RWPE2 (cell line): ENCODE measurements around the gene ATP5PD.
A peak's percentile ranks its signal among the peaks of the same experiment; 100 is the strongest.

Experiments used
- ATAC-seq: fragments of 200-7000 bp; cut with Tn5 transposase; 3 replicates; pipeline ENCODE4 v1.9.1; 2021; ENCODE audit warnings: low read depth
- DNase-seq: peaks from one replicate; pipeline ENCODE4 v3.0.0-alpha.2; 2020; ENCODE audit warnings: low spot score
- H3K27ac ChIP-seq: fragments of 450-650 bp; 2 replicates; pipeline ENCODE4 v1.5.1; 2017; ENCODE audit warnings: mild to moderate bottlenecking; ENCODE audit not compliant: poor library complexity, severe bottlenecking
- H3K27me3 ChIP-seq: fragments of 250-450 bp; sonication (Bioruptor Pico); 2 replicates; pipeline ENCODE4 v1.5.1; 2021; ENCODE audit warnings: mild to moderate bottlenecking, moderate library complexity; ENCODE audit not compliant: insufficient read depth, poor library complexity, severe bottlenecking
- H3K36me3 ChIP-seq: fragments of 250-450 bp; sonication (Bioruptor Pico); 2 replicates; pipeline ENCODE4 v1.5.1; 2020; ENCODE audit warnings: low read depth, mild to moderate bottlenecking, moderate library complexity
- H3K4me1 ChIP-seq: fragments of 250-450 bp; sonication (Bioruptor Pico); 2 replicates; pipeline ENCODE4 v1.5.1; 2021; ENCODE audit warnings: mild to moderate bottlenecking, moderate library complexity; ENCODE audit not compliant: insufficient read depth, poor library complexity, severe bottlenecking
- H3K4me3 ChIP-seq: fragments of 250-450 bp; sonication (Bioruptor Pico); 2 replicates; pipeline ENCODE4 v1.5.1; 2021; ENCODE audit warnings: mild to moderate bottlenecking, moderate library complexity; ENCODE audit not compliant: severe bottlenecking
- H3K9me3 ChIP-seq: fragments of 250-450 bp; sonication (Bioruptor Pico); 2 replicates; pipeline ENCODE4 v1.5.1; 2021; ENCODE audit warnings: mild to moderate bottlenecking, moderate library complexity; ENCODE audit not compliant: severe bottlenecking
- TF ChIP-seq, protein P1 (sequence below): fragments of 450-650 bp; IDR thresholded peaks from one replicate; pipeline ENCODE4 v1.5.1; 2017; ENCODE audit warnings: mild to moderate bottlenecking, moderate library complexity; ENCODE audit not compliant: poor library complexity, severe bottlenecking

Gene ATP5PD

DNA sequence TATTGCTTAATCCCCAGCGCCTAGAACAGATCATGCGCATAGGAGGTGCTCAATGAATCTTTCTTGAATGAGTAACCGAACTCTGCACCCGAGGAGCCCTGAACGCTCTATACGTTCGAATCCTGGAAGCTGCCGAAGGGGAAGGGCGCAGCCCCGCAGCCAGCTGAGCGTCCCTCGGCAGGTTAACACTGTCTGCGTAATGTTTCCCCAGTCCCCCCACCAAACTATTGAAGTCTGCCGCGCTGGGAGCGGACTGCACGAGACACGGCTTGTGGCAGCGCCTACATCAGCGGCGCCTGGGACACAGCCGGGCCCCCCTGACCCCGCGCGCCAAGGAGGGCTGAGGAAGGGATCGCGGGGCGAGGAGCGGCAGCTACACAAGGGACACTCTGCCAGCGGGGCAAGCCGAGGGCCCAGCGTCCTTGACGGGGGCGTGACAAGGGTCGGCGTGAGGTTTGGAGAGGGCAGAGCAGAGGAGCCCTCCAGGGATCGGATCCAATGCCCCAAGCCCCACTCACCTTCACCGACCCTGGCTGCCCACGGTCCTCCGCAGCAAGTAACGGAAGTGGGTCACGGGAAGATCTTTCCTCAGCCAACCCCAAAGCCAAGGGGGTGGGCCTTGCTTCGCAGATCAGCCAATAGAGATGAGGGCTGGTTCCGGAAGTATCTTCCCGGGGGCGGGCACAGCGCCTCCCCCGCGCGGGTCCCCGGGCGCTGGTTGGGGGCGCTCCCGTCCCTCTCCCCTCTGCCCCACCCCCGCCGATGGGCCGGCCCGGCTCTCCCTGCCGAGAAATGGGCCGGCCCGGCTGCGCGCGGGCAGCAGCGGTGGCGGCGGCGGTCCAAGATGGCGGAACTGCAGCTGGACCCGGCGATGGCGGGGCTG, at the start of gene ATP5PD, which contains the start of gene KCTD2:
TSS of gene ATP5PD (minus strand) at position 563 of the 883 bp plus-strand sequence. CDS start 4,319 bp downstream, outside the sequence.
TSS of gene KCTD2 (plus strand) at position 819 of the 883 bp plus-strand sequence. CDS start at position 845, 26 bp downstream.
- H3K9me3 ChIP-seq = no peaks in the 10 kb centered on the region
- no peaks in the 10 kb centered on the region for H3K27me3 ChIP-seq
- H3K4me3 ChIP-seq = peak within 1 kb of the TSS; percentile 93
- peaks cover 13% of the 10 kb centered on the region for H3K4me1 ChIP-seq
- TF ChIP-seq, protein P1, sequence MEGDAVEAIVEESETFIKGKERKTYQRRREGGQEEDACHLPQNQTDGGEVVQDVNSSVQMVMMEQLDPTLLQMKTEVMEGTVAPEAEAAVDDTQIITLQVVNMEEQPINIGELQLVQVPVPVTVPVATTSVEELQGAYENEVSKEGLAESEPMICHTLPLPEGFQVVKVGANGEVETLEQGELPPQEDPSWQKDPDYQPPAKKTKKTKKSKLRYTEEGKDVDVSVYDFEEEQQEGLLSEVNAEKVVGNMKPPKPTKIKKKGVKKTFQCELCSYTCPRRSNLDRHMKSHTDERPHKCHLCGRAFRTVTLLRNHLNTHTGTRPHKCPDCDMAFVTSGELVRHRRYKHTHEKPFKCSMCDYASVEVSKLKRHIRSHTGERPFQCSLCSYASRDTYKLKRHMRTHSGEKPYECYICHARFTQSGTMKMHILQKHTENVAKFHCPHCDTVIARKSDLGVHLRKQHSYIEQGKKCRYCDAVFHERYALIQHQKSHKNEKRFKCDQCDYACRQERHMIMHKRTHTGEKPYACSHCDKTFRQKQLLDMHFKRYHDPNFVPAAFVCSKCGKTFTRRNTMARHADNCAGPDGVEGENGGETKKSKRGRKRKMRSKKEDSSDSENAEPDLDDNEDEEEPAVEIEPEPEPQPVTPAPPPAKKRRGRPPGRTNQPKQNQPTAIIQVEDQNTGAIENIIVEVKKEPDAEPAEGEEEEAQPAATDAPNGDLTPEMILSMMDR = no peak
- peaks cover 37% of the 10 kb centered on the region for H3K36me3 ChIP-seq
- DNase-seq (peak; percentile 96), ATAC-seq (peak; percentile 95)
- H3K27ac ChIP-seq = peak within 1 kb of the TSS; percentile 72

DNA sequence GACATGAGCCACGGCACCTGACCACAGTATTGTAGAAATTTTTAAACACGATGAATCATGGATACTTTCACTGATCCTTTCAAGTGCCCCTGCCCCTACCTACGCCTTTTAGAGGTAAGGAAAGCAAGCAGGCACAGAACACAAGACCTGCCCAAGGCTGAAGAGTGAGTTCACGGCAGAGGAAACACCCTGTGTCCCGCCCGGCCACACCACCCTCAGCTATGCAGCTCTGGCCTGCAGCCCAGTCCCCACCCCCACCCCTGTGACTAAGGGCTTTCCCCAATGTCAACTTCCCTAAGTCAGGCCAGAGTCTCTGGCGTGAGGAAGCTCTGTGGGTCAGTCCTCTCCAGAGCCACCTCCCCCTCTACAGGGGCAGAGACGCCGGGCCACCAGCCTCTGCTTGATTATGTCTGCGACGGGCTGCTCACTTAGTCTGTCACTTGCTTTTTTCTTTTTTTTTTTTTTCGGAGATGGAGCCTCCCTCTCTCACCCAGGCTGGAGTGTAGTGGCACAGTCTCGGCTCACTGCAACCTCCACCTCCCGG, 49.4 kb upstream of the ATP5PD start:
- Histone ChIP-seq H3K27ac (peak overlapping the region; percentile 81), H3K9me3 (no peaks in the 10 kb centered on the region), H3K4me3 (no peak overlapping the region), H3K27me3 (no peaks in the 10 kb centered on the region), H3K36me3 (peaks cover 17% of the 10 kb centered on the region), H3K4me1 (peaks cover 25% of the 10 kb centered on the region)
- DNase-seq = peak; percentile 96
- ATAC-seq = peak; percentile 97
- TF ChIP-seq, protein P1 = no peak

DNA sequence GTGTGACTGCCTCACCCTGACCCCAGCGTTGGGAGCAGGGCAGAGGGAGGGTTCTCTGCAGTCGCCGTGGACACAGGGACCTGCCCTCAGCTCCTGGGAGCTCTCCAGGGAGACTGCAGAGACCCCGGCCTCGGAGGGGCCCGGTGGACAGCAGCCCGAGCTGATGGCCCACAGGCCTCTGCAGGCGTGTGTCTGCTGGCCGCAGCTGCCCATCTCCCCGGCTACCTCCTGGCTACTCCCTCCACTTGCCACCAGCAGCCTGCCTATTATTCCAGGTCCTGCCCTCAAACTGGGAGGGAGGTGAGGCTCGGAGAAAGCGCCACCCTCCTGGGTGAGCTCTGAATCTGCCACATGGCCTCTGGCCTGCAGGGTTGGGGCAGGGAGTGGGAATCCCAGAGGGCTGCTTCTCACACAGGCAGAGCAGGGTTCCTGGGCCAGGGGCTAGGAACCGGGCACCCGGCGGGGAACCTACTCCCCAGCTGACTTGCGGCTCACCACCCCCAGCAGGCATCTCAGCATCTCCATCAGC, 48.2 kb upstream of the ATP5PD start:
- H3K9me3 ChIP-seq = no peaks in the 10 kb centered on the region
- H3K4me1 ChIP-seq = peaks cover 31% of the 10 kb centered on the region
- H3K27me3 ChIP-seq = no peaks in the 10 kb centered on the region
- DNase-seq = no peak
- ATAC-seq = no peak
- TF ChIP-seq, protein P1 = no peak
- no peak overlapping the region for H3K4me3 ChIP-seq
- H3K27ac ChIP-seq = peak overlapping the region; percentile 81
- H3K36me3 ChIP-seq = peaks cover 8% of the 10 kb centered on the region

DNA sequence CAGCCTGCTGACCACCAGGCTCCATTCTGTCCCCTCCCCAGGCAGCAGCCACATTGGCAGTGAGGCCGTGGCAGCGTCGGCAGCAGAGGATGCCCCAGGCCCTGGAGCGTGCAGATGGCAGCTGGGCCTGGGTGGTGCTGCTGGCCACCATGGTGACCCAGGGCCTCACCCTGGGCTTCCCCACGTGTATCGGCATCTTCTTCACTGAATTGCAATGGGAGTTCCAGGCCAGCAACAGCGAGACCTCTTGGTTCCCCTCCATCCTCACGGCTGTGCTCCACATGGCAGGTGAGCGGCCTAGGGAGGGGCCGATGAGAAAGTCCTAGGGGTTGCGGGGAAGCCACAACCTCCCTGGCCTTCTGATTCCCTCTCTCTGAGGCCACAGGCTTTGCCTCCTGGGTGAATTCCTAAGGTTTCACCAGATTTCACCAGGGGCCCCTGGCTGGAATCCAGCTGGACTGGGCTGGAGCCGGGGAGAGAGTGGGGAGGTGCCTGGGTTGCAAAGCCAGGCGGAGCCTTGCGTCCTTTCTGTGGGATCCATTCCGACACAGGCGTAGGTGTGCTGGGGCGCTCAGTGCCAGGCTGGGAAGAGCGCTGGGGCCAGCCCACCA, 46.9 kb upstream of the ATP5PD start:
- Histone ChIP-seq H3K27me3 (no peaks in the 10 kb centered on the region), H3K36me3 (peaks cover 4% of the 10 kb centered on the region; the same call in 1 of the 2 replicates), H3K27ac (peak overlapping the region; percentile 22), H3K4me3 (no peak overlapping the region), H3K4me1 (peaks cover 38% of the 10 kb centered on the region), H3K9me3 (no peaks in the 10 kb centered on the region)
- ATAC-seq (no peak), DNase-seq (no peak)
- TF ChIP-seq, protein P1 = no peak
